Measurements from ENCODE around the gene SLC29A4. TPM values are rescaled to one million over a fixed set of nuclear protein-coding genes. Genes with fewer than 3 reads are reported as not detected.

Gene SLC29A4
- total RNA-seq, 1 experiment from 2014 or later = 24.5 TPM

- no peaks in the 10 kb centered on the region for H3K9me3 ChIP-seq (ENCODE audit: control insufficient read depth in 1 of 2, insufficient read depth in 1 of 2, low read depth in 1 of 2, low read length in 2 of 2)
- H3K4me1 ChIP-seq (ENCODE audit: control insufficient read depth in 1 of 2, insufficient read depth in 2 of 2, low read length in 2 of 2) = no peaks in the 10 kb centered on the region
- H3K27me3 ChIP-seq (ENCODE audit: insufficient read depth, low read length) = no peaks in the 10 kb centered on the region
- no TSS peak for BruUV-seq (replicated peaks)
- H4K20me1 ChIP-seq (ENCODE audit: insufficient read depth) = no peaks in the 10 kb centered on the region
- H3K4me3 ChIP-seq (replicated peaks in 1 of 2; ENCODE audit: low read depth in 1 of 2, low read length in 2 of 2) = no peak overlapping the region
- RAD21 ChIA-PET (ENCODE audit: low non-redundant PET in 1 of 2, low total read pairs in 2 of 2, uncharacterized antibody in 2 of 2, unreplicated experiment in 2 of 2) = no interaction called here
- H3K79me2 ChIP-seq (ENCODE audit: insufficient read depth, low read length) = no peaks in the 10 kb centered on the region
- no peak overlapping the region for H3K27ac ChIP-seq (ENCODE audit: low read depth, low read length)
- H3K36me3 ChIP-seq (ENCODE audit: control insufficient read depth in 1 of 2, insufficient read depth in 2 of 2, low read length in 2 of 2) = peaks cover 16 to 20% of the 10 kb centered on the region in 2 experiments; a peak in 3 of 4 replicates
- no peak overlapping the region for H2AFZ ChIP-seq (ENCODE audit: low read depth, low read length, poor library complexity, severe bottlenecking)
- no peak overlapping the region for H3K4me2 ChIP-seq (ENCODE audit: low read length)
- no peaks in the 10 kb centered on the region for H3K9me2 ChIP-seq (ENCODE audit: insufficient read depth)
- no peak for ATAC-seq
- POLR2A ChIA-PET = no interaction called here
- TF ChIP-seq SP1 (IDR thresholded peaks at IDR 0.05; ENCODE audit: low read depth) (no peak), YY1 (IDR thresholded peaks at IDR 0.05; ENCODE audit: extremely low read depth, insufficient replicate concordance, low read depth, low read length) (no peak), EZH2phosphoT487 (IDR thresholded peaks at IDR 0.05; ENCODE audit: borderline replicate concordance) (no peak), EZH2 (IDR thresholded peaks at IDR 0.05) (no peak), ELF1 (IDR thresholded peaks at IDR 0.05; ENCODE audit: borderline replicate concordance, low read depth) (no peak)
- TF ChIP-seq, protein P1, sequence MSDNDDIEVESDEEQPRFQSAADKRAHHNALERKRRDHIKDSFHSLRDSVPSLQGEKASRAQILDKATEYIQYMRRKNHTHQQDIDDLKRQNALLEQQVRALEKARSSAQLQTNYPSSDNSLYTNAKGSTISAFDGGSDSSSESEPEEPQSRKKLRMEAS (IDR thresholded peaks at IDR 0.05) = no peak
- TF ChIP-seq, protein P2, sequence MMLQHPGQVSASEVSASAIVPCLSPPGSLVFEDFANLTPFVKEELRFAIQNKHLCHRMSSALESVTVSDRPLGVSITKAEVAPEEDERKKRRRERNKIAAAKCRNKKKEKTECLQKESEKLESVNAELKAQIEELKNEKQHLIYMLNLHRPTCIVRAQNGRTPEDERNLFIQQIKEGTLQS (IDR thresholded peaks at IDR 0.05) = no peak
- CTCF ChIA-PET = no interaction called here
- DNase-seq (ENCODE audit: low read depth, low spot score) = no peak
- H3K9ac ChIP-seq (ENCODE audit: low read length) = no peak overlapping the region
- intact Hi-C loops (cut with micrococcal nuclease) = no loop called here
Measured at GRCh38 chr7:5342631-5343030, 59.9 kb downstream of the SLC29A4 start.

GRCh38 chr7:5343884-5344283 is 61.1 kb downstream of the SLC29A4 start:
- H3K27me3 ChIP-seq (ENCODE audit: insufficient read depth, low read length) = no peaks in the 10 kb centered on the region
- H3K9ac ChIP-seq (ENCODE audit: low read length) = no peak overlapping the region
- H3K4me2 ChIP-seq (ENCODE audit: low read length) = no peak overlapping the region
- H2AFZ ChIP-seq (ENCODE audit: low read depth, low read length, poor library complexity, severe bottlenecking) = no peak overlapping the region
- no peak for TF ChIP-seq ZFX (IDR thresholded peaks at IDR 0.05)
- TF ChIP-seq CEBPB (IDR thresholded peaks at IDR 0.05; ENCODE audit: low read depth) = no peak
- TF ChIP-seq EZH2 (IDR thresholded peaks at IDR 0.05) = no peak
- no peak for TF ChIP-seq SP1 (IDR thresholded peaks at IDR 0.05; ENCODE audit: low read depth)
- TF ChIP-seq ELF1 (IDR thresholded peaks at IDR 0.05; ENCODE audit: borderline replicate concordance, low read depth) = no peak
- no peaks in the 10 kb centered on the region for H3K9me2 ChIP-seq (ENCODE audit: insufficient read depth)
- intact Hi-C loops (cut with micrococcal nuclease) = no loop called here
- DNase-seq (ENCODE audit: low read depth, low spot score) (no peak), ATAC-seq (no peak)
- H3K9me3 ChIP-seq (ENCODE audit: control insufficient read depth in 1 of 2, insufficient read depth in 1 of 2, low read depth in 1 of 2, low read length in 2 of 2) = no peaks in the 10 kb centered on the region
- no peaks in the 10 kb centered on the region for H4K20me1 ChIP-seq (ENCODE audit: insufficient read depth)
- H3K79me2 ChIP-seq (ENCODE audit: insufficient read depth, low read length) = no peaks in the 10 kb centered on the region
- ChIA-PET POLR2A (no interaction called here), RAD21 (ENCODE audit: low non-redundant PET in 1 of 2, low total read pairs in 2 of 2, uncharacterized antibody in 2 of 2, unreplicated experiment in 2 of 2) (no interaction called here), CTCF (no interaction called here)
- no peaks in the 10 kb centered on the region for H3K4me1 ChIP-seq (ENCODE audit: control insufficient read depth in 1 of 2, insufficient read depth in 2 of 2, low read length in 2 of 2)
- H3K27ac ChIP-seq (ENCODE audit: low read depth, low read length) = no peak overlapping the region
- peaks cover 16 to 20% of the 10 kb centered on the region in 2 experiments; a peak in 3 of 4 replicates for H3K36me3 ChIP-seq (ENCODE audit: control insufficient read depth in 1 of 2, insufficient read depth in 2 of 2, low read length in 2 of 2)
- no peak overlapping the region for H3K4me3 ChIP-seq (replicated peaks in 1 of 2; ENCODE audit: low read depth in 1 of 2, low read length in 2 of 2)
- BruUV-seq (replicated peaks) = no TSS peak
